Spleen (tissue), 7 donors: ENCODE results near the gene PLK5.
A peak's percentile ranks its signal among the peaks of the same experiment; 100 is the strongest.

ENCODE experiments used
- CTCF ChIP-seq, 11 experiments: fragments of 200-600 bp in 7 of 11; fragments of 450-650 bp in 4 of 11; sonication (generic) in 4 of 11; IDR thresholded peaks in 8 of 11; conservative IDR thresholded peaks in 3 of 11; 1 replicate in 7 of 11; 2 replicates in 4 of 11; pipeline versions ENCODE4 v1.4.0 to v1.8.0; 2016 to 2021; ENCODE audit warnings: antibody characterized with exemption in 11 of 11, inconsistent platforms in 4 of 11, mild to moderate bottlenecking in 1 of 11
- POLR2AphosphoS5 ChIP-seq, 3 donors: sonication (generic); formaldehyde crosslinking; IDR thresholded peaks; one replicate each; pipeline ENCODE4 v1.5.1; 2017; ENCODE audit warnings: antibody characterized with exemption in 3 of 3
- donor health status: DM: no; HTN: no; CAD: no; lungs with moderate emphysema.
- donor health status: DM: no; HTN: no; CAD: no.
- donor health status: DM: no; HTN: no; CAD: no.

GRCh38 chr19:1490311-1491113, 33.4 kb upstream of the PLK5 start, which contains the start of gene PCSK4:
- TF ChIP-seq CTCF (IDR thresholded peaks at IDR 0.05 in 8 of 11, conservative IDR thresholded peaks at IDR 0.05 in 3 of 11) (peak in 5 of 11 experiments; percentile 5 to 42 (median 16)), POLR2AphosphoS5 (IDR thresholded peaks at IDR 0.05) (peak; percentile 31 to 57 (median 57))
